ENCODE results near the gene DLG1.

DLG1 gene

DNA sequence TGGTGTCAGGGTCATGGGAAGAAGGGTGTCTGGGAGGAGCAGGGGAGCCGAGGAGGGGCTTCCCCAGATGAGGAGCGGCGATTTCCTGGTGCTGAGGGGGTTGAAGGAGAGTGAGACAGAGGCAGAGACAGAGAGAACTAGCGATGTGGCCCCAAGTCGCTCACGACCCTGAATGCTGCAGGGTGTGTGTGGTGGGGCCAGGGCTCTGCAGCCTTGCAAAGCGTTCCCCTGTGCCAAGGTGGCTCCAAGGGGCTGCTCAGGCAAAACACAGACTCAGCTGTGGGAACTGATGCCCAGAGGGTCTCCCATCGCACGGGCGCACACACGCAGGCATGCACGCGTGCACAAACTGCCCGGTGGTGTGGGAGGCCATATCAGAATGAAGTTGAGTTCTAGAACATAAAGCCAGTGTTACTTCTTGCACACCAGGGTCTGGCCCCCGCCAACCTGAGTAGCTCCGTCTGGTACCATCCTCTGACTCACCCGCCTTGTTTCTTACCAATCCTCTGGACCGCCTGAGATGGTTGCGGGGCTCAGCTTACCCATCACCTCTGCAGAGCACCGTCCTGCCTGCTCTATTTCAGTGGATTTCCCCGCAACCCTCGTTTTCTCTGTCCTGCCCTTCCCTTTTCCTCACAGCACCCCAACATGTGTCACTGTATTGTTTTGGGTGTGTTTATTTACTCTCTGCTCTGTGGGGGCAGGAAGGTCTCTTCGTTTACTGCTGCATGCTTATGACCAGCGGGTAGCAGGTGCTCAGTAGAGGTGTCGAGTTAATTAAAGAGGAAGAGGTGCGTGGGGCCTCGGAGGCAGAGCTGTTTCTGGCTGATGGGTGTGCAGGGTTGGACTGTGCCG is 273.3 kb downstream of the DLG1 start:
- TF ChIP-seq POLR2AphosphoS5 (IDR thresholded peaks at IDR 0.05; ENCODE audit: low read depth, low read length) = no peak
- no peak for TF ChIP-seq SIN3A (IDR thresholded peaks at IDR 0.05; ENCODE audit: borderline replicate concordance, insufficient read depth, low read length)
- no peak for TF ChIP-seq TAF1 (IDR thresholded peaks at IDR 0.05; ENCODE audit: borderline replicate concordance, insufficient read depth, low read length)
- TF ChIP-seq, protein P1, sequence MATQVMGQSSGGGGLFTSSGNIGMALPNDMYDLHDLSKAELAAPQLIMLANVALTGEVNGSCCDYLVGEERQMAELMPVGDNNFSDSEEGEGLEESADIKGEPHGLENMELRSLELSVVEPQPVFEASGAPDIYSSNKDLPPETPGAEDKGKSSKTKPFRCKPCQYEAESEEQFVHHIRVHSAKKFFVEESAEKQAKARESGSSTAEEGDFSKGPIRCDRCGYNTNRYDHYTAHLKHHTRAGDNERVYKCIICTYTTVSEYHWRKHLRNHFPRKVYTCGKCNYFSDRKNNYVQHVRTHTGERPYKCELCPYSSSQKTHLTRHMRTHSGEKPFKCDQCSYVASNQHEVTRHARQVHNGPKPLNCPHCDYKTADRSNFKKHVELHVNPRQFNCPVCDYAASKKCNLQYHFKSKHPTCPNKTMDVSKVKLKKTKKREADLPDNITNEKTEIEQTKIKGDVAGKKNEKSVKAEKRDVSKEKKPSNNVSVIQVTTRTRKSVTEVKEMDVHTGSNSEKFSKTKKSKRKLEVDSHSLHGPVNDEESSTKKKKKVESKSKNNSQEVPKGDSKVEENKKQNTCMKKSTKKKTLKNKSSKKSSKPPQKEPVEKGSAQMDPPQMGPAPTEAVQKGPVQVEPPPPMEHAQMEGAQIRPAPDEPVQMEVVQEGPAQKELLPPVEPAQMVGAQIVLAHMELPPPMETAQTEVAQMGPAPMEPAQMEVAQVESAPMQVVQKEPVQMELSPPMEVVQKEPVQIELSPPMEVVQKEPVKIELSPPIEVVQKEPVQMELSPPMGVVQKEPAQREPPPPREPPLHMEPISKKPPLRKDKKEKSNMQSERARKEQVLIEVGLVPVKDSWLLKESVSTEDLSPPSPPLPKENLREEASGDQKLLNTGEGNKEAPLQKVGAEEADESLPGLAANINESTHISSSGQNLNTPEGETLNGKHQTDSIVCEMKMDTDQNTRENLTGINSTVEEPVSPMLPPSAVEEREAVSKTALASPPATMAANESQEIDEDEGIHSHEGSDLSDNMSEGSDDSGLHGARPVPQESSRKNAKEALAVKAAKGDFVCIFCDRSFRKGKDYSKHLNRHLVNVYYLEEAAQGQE (IDR thresholded peaks at IDR 0.05; ENCODE audit: insufficient read depth in 1 of 2, low read depth in 2 of 2, low read length in 2 of 2) = no peak
- no peak for TF ChIP-seq FOXP2 (optimal IDR thresholded peaks at IDR 0.05; ENCODE audit: borderline replicate concordance, extremely low read depth, extremely low read length, insufficient read depth)

DNA sequence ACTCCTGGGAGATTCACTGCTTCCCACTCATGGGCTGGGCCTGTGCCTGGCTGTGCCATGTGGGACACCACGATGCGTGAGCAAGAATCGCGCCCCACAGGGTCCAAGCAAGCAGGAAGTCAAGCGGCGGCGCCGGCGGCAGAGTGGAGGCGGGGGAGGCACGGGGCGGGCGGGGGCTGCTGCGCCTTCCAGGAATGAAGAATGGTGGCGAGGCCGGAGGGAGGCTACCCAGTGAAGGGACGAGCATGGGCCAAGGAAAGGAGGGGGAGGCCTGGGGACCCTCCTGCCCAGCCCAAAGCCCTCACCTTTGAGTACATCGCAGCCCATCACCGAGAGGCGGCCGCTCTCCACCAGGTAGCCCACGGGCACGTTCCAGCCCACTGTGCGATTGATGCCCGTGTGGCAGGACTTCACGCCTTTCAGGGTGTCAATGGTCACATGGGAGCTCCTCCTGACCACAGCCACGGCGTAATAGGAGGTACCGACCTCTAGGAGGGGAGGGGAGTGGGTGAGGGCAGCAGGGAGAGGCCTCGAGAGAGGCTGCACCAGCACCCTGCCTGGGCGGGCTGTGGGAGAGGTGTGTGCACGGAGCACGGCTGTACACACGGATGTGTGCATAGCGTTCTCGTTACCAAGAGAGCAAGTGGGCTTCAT is 274.3 kb downstream of the DLG1 start:
- TF ChIP-seq, protein P1 (IDR thresholded peaks at IDR 0.05; ENCODE audit: insufficient read depth in 1 of 2, low read depth in 2 of 2, low read length in 2 of 2) = no peak
- TF ChIP-seq TAF1 (IDR thresholded peaks at IDR 0.05; ENCODE audit: borderline replicate concordance, insufficient read depth, low read length) (no peak), SIN3A (IDR thresholded peaks at IDR 0.05; ENCODE audit: borderline replicate concordance, insufficient read depth, low read length) (no peak), POLR2AphosphoS5 (IDR thresholded peaks at IDR 0.05; ENCODE audit: low read depth, low read length) (no peak), FOXP2 (optimal IDR thresholded peaks at IDR 0.05; ENCODE audit: borderline replicate concordance, extremely low read depth, extremely low read length, insufficient read depth) (no peak)

DNA sequence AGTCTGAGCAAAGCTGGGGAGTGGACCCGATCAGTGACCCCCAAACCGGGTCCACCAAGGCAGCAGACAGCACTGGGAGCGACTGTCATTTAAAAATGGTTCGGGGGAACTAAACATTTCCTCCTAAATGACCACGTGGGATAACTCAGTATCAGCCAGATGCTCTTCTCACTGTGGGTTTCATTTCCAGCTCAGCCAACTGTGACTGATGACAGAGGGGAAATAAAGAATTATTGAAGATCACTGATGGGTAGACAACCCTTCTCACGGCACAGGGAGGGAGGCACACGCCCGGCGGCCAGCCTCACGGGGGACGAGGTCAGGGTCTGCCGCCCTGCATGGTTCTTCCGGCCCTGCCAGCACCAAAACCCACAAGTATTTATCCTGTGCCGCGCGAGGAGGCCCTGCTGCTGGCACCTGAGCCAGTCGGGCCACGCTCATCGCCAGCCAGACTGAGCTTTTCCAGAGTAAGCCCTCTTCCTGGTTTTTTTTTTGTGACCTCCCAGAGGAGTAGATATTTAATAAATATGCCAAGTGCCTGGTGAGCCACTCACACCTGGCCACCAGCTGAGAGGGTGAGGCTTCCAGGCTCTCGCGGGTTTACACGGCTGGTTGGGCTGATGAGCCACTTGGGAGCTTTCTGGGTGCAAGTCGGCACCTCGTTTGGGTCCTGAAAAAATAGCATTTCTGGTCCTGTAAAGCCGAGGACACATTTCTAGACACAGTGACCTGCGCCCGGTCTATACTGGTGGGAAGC is 275.0 kb downstream of the DLG1 start:
- TF ChIP-seq TAF1 (IDR thresholded peaks at IDR 0.05; ENCODE audit: borderline replicate concordance, insufficient read depth, low read length) = no peak

DNA sequence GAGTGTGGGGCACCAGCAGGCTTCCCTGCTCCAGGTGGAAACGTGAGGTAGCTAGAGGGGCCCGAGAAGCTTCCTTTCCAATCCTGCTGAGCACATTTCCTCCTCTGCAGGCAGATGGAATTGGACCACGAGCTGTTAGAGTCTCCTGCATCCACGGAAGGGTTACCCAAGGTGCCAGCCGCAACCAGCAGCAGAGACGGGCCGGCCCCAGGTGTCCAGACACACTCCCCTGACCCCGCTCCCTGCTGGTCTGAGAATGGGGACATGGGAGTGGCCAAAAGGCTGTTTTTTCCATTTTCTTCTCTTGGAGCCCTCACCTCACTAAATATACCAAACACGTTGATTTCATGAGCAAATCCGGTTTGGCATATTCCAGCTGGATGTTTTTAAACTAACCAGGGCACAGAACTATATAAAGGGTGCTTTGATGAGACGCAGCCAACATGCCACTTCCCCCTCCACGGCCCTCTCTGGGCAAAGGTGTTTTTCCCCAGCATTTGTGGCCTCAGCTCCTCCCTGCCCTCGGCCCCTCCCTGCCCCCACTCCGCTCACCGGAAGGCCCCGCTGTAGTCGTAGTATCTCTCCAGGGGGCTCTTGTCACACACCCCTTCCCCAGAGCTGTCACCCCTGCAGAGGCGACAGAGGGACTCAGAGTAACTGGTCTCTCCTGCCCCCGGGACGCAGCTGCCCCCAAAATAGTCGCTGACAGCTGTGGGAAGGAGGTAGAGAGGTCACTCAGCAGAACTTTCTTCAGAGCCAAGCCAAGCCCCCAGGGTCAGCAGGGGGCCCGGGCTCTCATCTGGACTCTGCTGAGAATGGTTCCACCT is 275.8 kb downstream of the DLG1 start:
- TF ChIP-seq FOXP2 (optimal IDR thresholded peaks at IDR 0.05; ENCODE audit: borderline replicate concordance, extremely low read depth, extremely low read length, insufficient read depth) (no peak), SIN3A (IDR thresholded peaks at IDR 0.05; ENCODE audit: borderline replicate concordance, insufficient read depth, low read length) (no peak), TAF1 (IDR thresholded peaks at IDR 0.05; ENCODE audit: borderline replicate concordance, insufficient read depth, low read length) (no peak), POLR2AphosphoS5 (IDR thresholded peaks at IDR 0.05; ENCODE audit: low read depth, low read length) (no peak)
- TF ChIP-seq, protein P1 (IDR thresholded peaks at IDR 0.05; ENCODE audit: insufficient read depth in 1 of 2, low read depth in 2 of 2, low read length in 2 of 2) = no peak
